Left cardiac atrium (tissue), 4 donors: Measurements from ENCODE around the gene S100A14. TPM values are rescaled to one million over a fixed set of nuclear protein-coding genes. Genes with fewer than 3 reads are reported as not detected.

Source experiments
- ATAC-seq, 2 donors: fragments of 200-7000 bp; cut with Tn5 transposase; one replicate each; pipeline ENCODE4 v1.9.1; 2020; ENCODE audit warnings: mild to moderate bottlenecking in 2 of 2, moderate library complexity in 2 of 2
- DNase-seq: peaks from one replicate; pipeline ENCODE4 v3.0.0-alpha.2; 2020
- intact Hi-C, 2 donors: fragments of 100-400 bp; cut with DNase I; formaldehyde crosslinking; loops; one replicate each; pipeline versions ENCODE4 v1.14.1 to v1.15.1; 2022 to 2023
- total RNA-seq, 2 donors: library from RNA; stranded (reverse); fragmentation: NEBNext Ultra II Directional; extraction: Animal tissue kit (Norgen Biotek cat#: 25700); gene quantifications; one replicate each; pipeline ENCODE4 v1.2.1, GENCODE V29; 2021
- donor health status: DM: no; HTN: yes; CAD: no.
- donor health status: DM: no; HTN: yes; CAD: no; lungs with severe emphysema.
- donor health status: DM: yes; HTN: yes; CAD: no.
- donor health status: Dilated cardiomyopathy.

S100A14 gene
- total RNA-seq, 2 donors from 2014 or later, result 1.8 to 5.8 TPM

DNA sequence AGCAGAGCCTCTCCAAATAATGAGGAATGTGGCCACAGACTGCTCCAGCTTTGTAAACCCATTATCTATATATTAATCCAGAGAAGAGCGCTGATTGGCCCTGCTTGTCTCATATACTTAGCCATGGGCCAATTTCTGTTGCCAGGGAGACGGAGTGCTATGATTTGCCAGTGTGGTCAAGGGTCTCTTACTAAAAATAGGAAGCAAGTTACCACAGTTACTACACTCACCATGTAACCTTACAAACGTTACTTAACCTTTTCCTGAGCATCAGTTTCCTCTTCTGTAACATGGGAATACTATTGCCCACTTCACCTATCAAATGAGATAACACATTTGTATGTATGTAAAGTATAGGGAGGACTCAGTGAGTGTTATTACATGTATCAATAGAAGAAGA lies 42.8 kb downstream of the S100A14 start:
- intact Hi-C loops, result loop anchor here in 1 of 2 donors (5.0 to 10.0 kb wide), 2 partner anchors 44 to 91 kb away; partner anchors contain the start of gene S100A14

DNA sequence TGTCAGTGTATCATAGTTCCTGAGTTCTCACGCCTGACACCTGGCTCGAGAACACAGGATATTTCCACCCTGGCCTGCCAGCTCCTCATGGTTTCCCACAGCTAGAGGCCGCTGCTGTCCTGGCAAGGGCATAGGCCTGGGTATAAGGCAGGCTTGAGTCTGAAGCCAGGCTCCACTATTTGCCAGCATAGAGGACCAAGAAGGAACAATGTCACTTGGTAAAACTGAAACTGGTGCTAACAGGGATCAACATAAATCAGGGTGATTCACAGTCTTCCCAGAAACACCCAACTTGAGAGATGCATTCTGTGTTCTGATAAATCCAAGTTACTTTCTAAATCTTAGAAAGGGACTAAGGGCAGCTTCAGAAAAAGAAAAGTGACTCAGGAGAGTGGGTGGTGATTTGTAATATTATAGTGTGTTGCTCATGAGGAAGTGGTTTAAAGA lies 43.5 kb downstream of the S100A14 start:
- intact Hi-C loops, result loop anchor here in 1 of 2 donors (5.0 to 10.0 kb wide), 2 partner anchors 45 to 92 kb away; partner anchors contain the start of gene S100A14
- ATAC-seq (peak; percentile 81 to 90), DNase-seq (peak; percentile 87)

More for the DNA sequence above, 42.8 kb downstream of the S100A14 start:
- DNase-seq, result no peak
- ATAC-seq, result no peak

GRCh38 chr1:153571706-153572105 lies 44.4 kb downstream of the S100A14 start:
- no peak for ATAC-seq
- no peak for DNase-seq
- intact Hi-C loops, result loop anchor here in 1 of 2 donors (5.0 to 10.0 kb wide), 2 partner anchors 46 to 93 kb away; partner anchors contain the start of gene S100A14

- ATAC-seq (no peak), DNase-seq (no peak)
- intact Hi-C loops, result loop anchor here in 1 of 2 donors (5.0 to 10.0 kb wide), 2 partner anchors 46 to 94 kb away; partner anchors contain the start of gene S100A14
Measured at GRCh38 chr1:153570874-153571273, 45.3 kb downstream of the S100A14 start.

GRCh38 chr1:153569465-153569864 lies 46.7 kb downstream of the S100A14 start:
- DNase-seq (no peak), ATAC-seq (no peak)
- intact Hi-C loops, result loop anchor here (2.0 to 5.0 kb wide), 3 partner anchors 37 to 217 kb away; no protein-coding TSS in a partner anchor

DNA sequence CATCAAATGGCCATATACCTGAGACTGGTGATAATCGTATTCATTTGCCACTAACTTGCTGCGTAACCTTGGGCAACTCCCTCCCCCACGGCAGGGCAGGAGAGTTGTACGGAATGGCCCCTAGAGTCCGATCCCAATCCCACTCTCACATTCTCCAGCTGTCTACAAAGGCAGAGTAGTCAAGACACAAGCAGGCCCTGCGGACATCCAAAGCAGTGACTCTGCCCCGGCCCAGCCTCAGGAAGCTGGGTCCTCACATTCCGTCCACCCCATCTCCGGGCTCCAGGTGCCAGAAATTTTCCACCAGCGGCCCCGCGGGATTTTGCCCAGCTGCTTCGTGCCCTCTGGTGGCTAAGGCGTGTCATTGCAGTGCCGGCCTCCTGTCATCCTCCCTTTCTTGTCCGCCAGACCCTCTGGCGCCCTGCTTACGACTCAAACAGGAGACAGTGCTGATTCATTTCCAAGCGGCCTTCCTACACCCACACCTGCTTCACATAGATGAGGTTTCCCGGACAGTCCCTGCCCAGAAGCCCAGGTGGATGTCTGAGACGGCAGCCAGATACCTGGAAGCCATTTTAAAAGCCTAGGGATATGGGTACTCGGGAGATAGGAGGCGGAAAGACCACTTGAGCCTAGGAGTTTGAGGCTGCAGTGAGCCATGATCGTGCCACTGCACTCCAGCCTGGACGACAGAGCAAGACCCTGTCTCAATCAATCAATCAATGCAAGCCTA lies 47.6 kb downstream of the S100A14 start:
- ATAC-seq, result peak; percentile 16 to 35
- peak; percentile 91 for DNase-seq
- intact Hi-C loops, result loop anchor here (1.0 to 5.0 kb wide), 4 partner anchors 36 to 216 kb away; no protein-coding TSS in a partner anchor

DNA sequence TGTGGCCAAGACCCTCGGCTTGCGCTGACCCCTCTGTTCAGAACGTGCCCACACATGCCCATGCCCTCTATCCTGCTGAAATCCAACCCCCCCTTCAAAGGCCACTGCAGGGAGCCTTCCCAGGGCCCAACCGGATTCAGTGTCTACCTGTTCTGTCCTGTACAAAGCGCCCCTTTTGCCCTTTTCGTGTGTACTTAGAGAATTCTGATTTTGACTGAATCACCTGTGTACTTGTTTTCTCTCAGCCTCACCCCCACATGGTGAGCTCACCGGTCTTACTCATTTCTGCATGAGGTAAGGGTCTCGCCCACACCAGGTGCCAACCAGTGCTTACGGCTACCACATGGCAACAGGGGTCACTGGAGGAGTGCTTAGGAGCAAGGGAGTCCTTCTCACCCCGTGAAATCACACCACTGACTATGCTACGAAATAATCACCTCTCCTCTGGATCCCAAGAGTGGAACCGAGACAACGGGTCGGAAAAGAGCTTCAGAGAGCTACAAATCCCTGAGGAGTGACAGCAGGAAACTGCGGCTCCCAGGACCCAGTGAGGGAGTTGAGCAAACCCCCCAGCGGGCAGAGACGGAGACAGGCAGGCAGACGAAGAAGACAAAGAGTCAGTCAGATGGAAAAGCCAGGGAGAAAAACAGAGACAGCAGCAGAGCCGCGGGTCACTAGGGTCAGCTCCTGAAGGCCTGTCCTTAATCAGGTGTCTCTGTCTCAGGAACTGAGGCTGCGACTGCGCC lies 48.3 kb downstream of the S100A14 start:
- intact Hi-C loops, result loop anchor here (1.0 to 5.0 kb wide), 5 partner anchors 33 to 215 kb away; partner anchors contain the start of gene S100A6 (in 1 of the 2)
- ATAC-seq (peak in 1 of 2 donors; percentile 31), DNase-seq (peak; percentile 29)

DNA sequence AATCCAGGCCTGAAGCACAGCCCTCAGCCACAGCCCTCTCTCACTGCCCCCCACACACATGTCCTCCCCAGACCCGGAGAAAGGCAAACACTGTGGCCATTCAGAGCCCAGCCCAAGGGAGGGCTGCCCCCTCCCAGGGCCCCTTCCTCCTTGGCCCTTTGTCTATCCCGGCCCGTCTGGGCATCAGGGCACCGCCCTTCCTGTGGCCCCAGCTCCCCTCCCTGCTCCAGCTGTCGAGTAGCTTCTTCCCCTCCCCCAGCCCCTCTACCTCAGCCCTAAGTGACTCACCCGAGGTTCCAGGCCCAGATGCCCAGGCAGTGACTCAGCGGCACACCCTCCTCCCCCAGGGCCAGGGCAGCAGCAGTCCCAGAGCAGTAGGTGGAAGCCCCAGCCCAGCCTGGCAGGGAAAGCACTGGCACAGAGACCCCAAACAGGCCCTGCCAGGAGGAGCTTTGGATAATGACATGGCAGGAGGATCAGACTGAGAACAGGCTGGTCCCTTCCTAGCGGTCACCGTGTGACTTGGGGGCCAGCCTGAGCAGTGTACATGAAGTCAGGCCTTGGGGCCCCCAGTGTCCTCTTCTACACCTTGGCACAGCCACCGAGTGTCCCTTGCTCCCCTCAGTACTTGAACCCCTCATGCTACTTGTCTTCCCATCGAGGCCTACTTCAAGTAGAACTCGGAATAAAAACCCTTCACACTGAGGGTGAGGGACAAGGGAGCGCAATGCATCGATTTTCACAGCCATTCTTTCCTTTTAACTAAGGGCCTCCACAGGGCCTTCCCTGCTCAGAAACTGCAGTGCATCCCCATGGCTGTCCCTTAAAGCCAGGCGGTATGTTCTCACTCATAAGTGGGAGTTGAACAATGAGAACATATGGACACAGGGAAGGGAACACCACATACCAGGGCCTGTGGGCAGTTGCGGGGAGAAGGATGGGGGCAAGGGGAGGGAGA lies 49.4 kb downstream of the S100A14 start:
- DNase-seq (peak; percentile 97), ATAC-seq (peak; percentile 86 to 93)
- intact Hi-C loops, result loop anchor here (2.0 to 5.0 kb wide), 3 partner anchors 32 to 214 kb away; partner anchors contain the start of gene S100A6 (in 1 of the 2)

DNA sequence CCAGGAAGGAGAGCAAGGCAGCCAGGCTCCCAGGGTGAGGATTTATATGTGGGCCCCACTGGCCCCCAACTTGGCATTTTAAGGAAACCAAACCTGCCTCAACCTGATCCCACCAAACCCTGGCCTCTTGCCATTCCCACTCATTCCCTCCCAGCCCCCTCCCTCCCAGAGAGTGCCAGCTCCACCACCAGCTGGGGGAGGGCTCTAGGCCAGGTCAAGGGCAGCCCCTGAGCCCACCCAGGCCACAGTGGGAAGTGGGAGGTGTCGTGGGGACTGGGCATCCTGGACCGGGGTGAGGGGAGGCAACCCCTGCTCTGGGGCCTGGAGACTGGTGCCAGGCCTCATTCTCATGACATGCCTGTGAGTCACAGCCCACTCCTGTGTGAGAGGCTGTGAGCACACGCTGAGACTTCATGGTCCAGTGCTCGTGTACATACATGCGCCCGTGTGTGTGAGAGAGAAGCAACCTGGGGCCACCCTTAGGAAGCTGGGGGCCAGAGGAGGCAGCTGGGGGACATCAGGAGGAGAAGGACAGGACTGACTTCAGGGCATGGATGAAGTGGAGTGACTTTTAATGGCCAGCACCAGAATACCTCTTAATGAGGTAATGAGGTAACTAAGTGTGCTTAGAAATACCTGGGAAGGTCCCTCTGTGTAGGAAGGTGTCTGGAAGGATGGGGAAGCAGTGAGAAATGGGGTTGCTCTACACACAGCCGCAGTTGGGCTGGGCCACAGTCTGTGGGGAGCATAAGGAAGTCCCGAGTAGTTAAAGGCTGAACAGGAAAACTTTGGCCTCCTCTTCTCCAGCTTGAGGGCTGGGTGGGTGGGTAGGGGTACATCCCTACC lies 50.4 kb downstream of the S100A14 start, which contains the start of gene S100A2:
Gene S100A2, minus strand, starts transcription at position 316 of the 846 bp plus-strand sequence. CDS start 1,967 bp downstream, outside the sequence.
- intact Hi-C loops, result loop anchor here (2.0 to 5.0 kb wide), 3 partner anchors 31 to 213 kb away; partner anchors contain the start of gene S100A6 (in 1 of the 2)
- peak; percentile 17 to 73 for ATAC-seq
- DNase-seq, result peak; percentile 67

Other genes with a start within 250 kb of the S100A14 start
- 1 to 10 TPM; 5.2 to 8.8 TPM for gene S100A12, start 240.7 kb downstream of the S100A14 start, total RNA-seq
- gene S100A8, start 225.3 kb downstream of the S100A14 start, total RNA-seq, result 100 to 1,000 TPM; 112 to 201 TPM
- not detected for gene S100A7A, start 199.8 kb downstream of the S100A14 start, total RNA-seq
- gene S100A7, start 155.7 kb downstream of the S100A14 start, total RNA-seq, result not detected
- gene S100A6, start 80.3 kb downstream of the S100A14 start, total RNA-seq, result 100 to 1,000 TPM; 449 to 518 TPM
- gene S100A5, start 75.4 kb downstream of the S100A14 start, total RNA-seq, result not detected
- gene S100A4, start 70.5 kb downstream of the S100A14 start, total RNA-seq, result 100 to 1,000 TPM; 206 to 332 TPM
- gene S100A3, start 67.1 kb downstream of the S100A14 start, total RNA-seq, result 1 to 10 TPM in 1 of 2 donors, under 1 TPM in 1; 0.77 to 3.3 TPM
- gene S100A2, start 50.5 kb downstream of the S100A14 start, total RNA-seq, result under 1 TPM in 1 of 2 donors, not detected in 1; 0.84 TPM
- 10 to 100 TPM; 48.2 to 64.7 TPM for gene S100A16, start 3.2 kb downstream of the S100A14 start, total RNA-seq
- 100 to 1,000 TPM; 169 to 197 TPM for gene S100A13, start 11.2 kb upstream of the S100A14 start, total RNA-seq
- gene S100A1, start 12.1 kb upstream of the S100A14 start, total RNA-seq, result 1,000 to 10,000 TPM; 1,254 to 1,508 TPM
- gene CHTOP, start 17.7 kb upstream of the S100A14 start, total RNA-seq, result 10 to 100 TPM; 60.1 to 61.9 TPM
- gene SNAPIN, start 42.4 kb upstream of the S100A14 start, total RNA-seq, result 10 to 100 TPM; 45.3 to 46.0 TPM
- gene ILF2, start 54.7 kb upstream of the S100A14 start, total RNA-seq, result 10 to 100 TPM; 63.7 to 91.7 TPM
- 10 to 100 TPM; 28.5 to 39.0 TPM for gene NPR1, start 62.4 kb upstream of the S100A14 start, total RNA-seq
- 10 to 100 TPM; 28.2 to 34.1 TPM for gene INTS3, start 111.7 kb upstream of the S100A14 start, total RNA-seq
- gene SLC27A3, start 159.1 kb upstream of the S100A14 start, total RNA-seq, result 10 to 100 TPM; 22.9 to 26.5 TPM